Measurements from ENCODE around the gene SNCG.
"Not testable (repeated sequence)": the region's sequence is repeated elsewhere in the genome, so short reads cannot be mapped to it uniquely, and the experiment has no call there.

The SNCG gene

GRCh38 chr10:86958116-86958900 lies at the start of gene SNCG:
Gene SNCG (plus strand): TSS chr10:86958599. CDS start chr10:86958698, 99 bp downstream.
- no peak for DNase-seq (ENCODE audit: low spot score)

- no peak for DNase-seq (ENCODE audit: low spot score)
Observed at GRCh38 chr10:86914734-86915133, 43.7 kb upstream of the SNCG start.

GRCh38 chr10:86918022-86918471 lies 40.4 kb upstream of the SNCG start:
- no peak for DNase-seq (ENCODE audit: low spot score)

- DNase-seq (ENCODE audit: low spot score), result no peak
Observed at GRCh38 chr10:86922553-86922961, 35.8 kb upstream of the SNCG start.

GRCh38 chr10:86929468-86930380 lies 28.7 kb upstream of the SNCG start:
- no peak for DNase-seq (ENCODE audit: low spot score)

GRCh38 chr10:86931872-86932271 lies 26.5 kb upstream of the SNCG start:
- no peak for DNase-seq (ENCODE audit: low spot score)

GRCh38 chr10:86932674-86933073 lies 25.7 kb upstream of the SNCG start:
- no peak for DNase-seq (ENCODE audit: low spot score)

GRCh38 chr10:86934162-86934711 lies 24.2 kb upstream of the SNCG start:
- DNase-seq (ENCODE audit: low spot score), result not testable (repeated sequence)

- no peak for DNase-seq (ENCODE audit: low spot score)
Observed at GRCh38 chr10:86936661-86937501, 21.5 kb upstream of the SNCG start.

- DNase-seq (ENCODE audit: low spot score), result no peak
Observed at GRCh38 chr10:86937502-86938154, 20.8 kb upstream of the SNCG start.

- DNase-seq (ENCODE audit: low spot score), result no peak
Observed at GRCh38 chr10:86938260-86938659, 20.1 kb upstream of the SNCG start.

GRCh38 chr10:86940076-86940475 lies 18.3 kb upstream of the SNCG start:
- not testable (repeated sequence) for DNase-seq (ENCODE audit: low spot score)

GRCh38 chr10:86940677-86941076 lies 17.7 kb upstream of the SNCG start:
- no peak for DNase-seq (ENCODE audit: low spot score)

GRCh38 chr10:86941426-86941825 lies 17.0 kb upstream of the SNCG start:
- DNase-seq (ENCODE audit: low spot score), result no peak

GRCh38 chr10:86941991-86942421 lies 16.4 kb upstream of the SNCG start:
- DNase-seq (ENCODE audit: low spot score), result no peak

- no peak for DNase-seq (ENCODE audit: low spot score)
Observed at GRCh38 chr10:86942441-86943315, 15.7 kb upstream of the SNCG start.

GRCh38 chr10:86943316-86944030 lies 14.9 kb upstream of the SNCG start:
- DNase-seq (ENCODE audit: low spot score), result no peak

- no peak for DNase-seq (ENCODE audit: low spot score)
Observed at GRCh38 chr10:86944031-86944419, 14.4 kb upstream of the SNCG start.

- no peak for DNase-seq (ENCODE audit: low spot score)
Observed at GRCh38 chr10:86944471-86944870, 13.9 kb upstream of the SNCG start.

All from pons (tissue), 1 donor.